Ovary (tissue), 3 donors: ENCODE measurements around the gene MIAT.

ENCODE experiments used
- POLR2A ChIP-seq: fragments of 450-650 bp; IDR thresholded peaks from one replicate; pipeline ENCODE4 v1.6.1; 2017; ENCODE audit warnings: antibody characterized with exemption, mild to moderate bottlenecking, moderate library complexity
- TF ChIP-seq, protein P1 (sequence below), 3 donors: fragments of 450-650 bp in 2 of 3; fragments of 200-600 bp in 1 of 3; IDR thresholded peaks; one replicate each; pipeline versions ENCODE4 v1.5.1 to v1.8.0; 2016 to 2022; ENCODE audit warnings: antibody characterized with exemption in 3 of 3, mild to moderate bottlenecking in 1 of 3
- donor health status: DM: no; HTN: no; CAD: no.

DNA sequence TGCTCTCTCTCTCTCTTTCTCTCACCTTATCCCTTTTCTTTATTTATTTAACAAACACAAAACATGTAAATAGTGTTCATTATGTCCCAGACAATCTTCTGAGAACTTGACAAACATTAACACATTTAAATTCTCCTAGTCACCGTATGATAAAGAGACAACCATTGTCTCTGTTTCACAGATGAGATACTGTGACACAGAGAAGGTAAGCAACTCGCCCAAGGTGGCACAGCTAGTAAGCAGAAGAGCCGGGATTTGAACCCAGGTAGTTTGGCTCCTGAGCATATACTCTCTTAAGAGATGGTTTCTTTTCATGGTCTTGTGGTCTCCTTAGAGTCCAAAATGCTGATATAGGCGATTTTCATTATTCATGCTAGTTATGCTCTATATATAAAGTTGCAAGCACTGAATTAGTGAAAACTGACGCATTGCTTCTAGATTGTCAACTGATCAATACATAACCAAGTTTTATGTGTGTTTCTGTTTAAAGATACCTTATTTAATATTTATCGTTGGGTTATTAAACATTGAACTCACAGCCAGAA is 58.1 kb downstream of the MIAT start:
- TF ChIP-seq POLR2A, result no peak
- TF ChIP-seq, protein P1, sequence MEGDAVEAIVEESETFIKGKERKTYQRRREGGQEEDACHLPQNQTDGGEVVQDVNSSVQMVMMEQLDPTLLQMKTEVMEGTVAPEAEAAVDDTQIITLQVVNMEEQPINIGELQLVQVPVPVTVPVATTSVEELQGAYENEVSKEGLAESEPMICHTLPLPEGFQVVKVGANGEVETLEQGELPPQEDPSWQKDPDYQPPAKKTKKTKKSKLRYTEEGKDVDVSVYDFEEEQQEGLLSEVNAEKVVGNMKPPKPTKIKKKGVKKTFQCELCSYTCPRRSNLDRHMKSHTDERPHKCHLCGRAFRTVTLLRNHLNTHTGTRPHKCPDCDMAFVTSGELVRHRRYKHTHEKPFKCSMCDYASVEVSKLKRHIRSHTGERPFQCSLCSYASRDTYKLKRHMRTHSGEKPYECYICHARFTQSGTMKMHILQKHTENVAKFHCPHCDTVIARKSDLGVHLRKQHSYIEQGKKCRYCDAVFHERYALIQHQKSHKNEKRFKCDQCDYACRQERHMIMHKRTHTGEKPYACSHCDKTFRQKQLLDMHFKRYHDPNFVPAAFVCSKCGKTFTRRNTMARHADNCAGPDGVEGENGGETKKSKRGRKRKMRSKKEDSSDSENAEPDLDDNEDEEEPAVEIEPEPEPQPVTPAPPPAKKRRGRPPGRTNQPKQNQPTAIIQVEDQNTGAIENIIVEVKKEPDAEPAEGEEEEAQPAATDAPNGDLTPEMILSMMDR (IDR thresholded peaks at IDR 0.05), result no peak
